Measurements from ENCODE around the gene PSMD13.

PSMD13 gene

GRCh38 chr11:290621-291231, 54.0 kb downstream of the PSMD13 start:
- no peak for DNase-seq

GRCh38 chr11:291281-292210, 54.8 kb downstream of the PSMD13 start:
- no peak for DNase-seq

DNA sequence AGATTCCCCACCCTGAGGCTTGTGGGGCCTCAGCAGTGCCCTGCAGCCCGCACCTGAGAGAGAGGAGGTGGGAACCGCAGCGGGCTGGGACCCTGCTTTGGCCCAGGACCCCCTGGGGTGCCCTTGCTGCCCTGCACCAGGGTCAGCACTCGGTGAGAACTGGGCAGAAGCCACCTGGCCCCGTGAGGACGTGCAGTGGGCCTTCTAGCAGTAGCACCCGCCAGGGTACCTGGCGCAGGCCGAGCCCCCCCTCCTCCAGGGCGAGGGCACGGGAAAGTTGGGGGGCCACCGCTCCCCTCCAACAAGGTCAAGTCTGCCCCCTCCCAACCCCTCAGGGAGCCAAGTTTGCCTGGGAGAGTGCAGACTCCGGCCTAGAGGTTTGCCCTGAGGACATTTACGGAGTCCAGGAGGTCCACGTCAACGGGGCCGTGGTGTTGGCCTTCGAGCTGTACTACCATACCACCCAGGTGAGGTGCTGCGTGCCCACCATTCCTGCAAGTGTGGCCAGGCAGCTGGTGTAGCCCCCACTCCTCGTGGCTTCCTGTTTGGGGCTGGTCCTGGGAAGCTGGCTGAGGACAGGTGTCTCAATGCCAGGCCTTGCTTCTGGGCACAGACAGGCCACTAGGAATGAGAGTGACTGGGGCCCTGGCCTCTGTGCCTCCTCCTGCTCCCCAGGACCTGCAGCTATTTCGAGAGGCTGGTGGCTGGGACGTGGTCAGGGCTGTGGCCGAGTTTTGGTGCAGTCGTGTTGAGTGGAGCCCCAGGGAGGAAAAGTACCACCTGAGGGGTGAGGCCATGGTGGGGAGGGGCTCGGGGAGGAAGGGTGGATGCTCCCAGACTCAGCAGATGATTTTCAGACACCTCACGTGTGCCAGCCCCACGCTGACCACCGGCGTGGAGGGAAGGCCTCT, 55.7 kb downstream of the PSMD13 start:
- DNase-seq, result no peak

DNA sequence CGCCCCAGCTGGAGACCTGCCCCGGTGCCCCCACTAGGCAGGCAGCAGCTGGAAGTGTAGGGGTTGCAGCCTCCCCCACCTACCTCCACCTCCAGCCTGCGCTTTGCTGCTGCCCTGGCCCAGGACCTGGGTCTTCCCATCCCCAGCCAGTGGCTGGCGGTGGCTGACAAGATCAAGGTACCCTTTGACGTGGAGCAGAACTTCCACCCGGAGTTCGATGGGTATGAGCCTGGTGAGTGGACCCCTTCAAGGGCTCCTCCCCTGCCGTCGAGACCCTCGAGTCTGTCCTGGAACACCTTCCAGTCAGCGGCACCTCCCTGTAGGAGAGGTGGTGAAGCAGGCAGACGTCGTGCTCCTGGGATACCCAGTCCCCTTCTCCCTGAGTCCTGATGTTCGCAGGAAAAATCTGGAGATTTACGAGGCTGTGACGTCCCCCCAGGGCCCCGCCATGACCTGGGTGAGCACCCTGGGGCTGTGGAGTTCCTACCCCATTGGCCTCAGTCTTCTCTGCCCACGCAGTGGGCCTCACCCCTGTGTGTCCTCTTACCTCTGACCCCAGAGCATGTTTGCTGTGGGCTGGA, 56.6 kb downstream of the PSMD13 start:
- no peak for DNase-seq

DNA sequence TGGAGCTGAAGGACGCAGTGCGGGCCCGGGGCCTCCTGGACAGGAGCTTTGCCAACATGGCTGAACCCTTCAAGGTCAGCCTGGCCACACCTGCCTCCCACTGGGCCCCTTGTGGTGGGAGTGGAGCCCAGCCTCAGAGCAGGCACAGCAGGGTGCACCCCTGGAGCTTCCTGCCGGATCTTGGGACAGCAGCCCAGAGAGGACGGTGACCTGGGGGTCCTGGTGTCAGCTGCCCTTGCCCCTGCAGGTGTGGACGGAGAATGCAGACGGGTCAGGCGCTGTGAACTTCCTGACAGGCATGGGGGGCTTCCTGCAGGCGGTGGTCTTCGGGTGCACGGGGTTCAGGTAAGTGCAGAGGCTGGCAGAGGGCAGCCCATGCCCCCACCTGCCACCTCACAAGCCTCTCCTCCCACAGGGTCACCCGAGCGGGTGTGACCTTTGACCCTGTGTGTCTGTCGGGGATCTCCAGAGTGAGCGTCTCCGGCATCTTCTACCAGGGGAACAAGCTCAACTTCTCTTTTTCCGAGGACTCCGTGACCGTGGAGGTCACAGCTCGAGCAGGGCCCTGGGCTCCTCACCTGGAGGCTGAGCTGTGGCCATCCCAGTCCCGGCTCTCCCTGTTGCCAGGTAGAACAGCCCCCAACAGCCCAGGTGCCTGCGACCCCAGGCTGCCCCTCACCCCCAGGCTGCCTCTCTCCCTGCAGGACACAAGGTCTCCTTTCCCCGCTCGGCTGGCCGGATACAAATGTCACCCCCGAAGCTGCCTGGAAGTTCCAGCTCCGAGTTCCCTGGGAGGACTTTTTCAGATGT, 57.3 kb downstream of the PSMD13 start:
- no peak for DNase-seq

DNA sequence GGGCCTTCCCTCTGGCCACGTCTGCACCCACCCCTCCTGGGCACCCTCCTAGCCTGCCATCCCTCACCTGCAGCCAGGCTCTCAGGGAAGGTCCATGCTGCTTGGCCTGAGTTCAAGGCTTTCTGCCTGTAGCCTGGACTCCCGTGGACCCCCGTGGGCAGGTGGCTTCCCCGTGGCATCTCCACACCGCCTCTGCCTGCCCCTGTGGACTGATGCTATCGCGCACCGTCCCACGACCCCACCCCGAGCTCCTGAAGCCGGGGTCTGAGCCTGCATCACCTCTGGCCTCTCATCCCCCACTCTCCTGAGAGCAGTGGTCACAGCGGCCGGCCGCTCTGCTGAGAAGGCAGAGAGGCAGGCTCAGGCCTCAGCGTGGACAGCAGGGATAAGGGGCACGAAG, 58.0 kb downstream of the PSMD13 start:
- DNase-seq, result no peak

DNA sequence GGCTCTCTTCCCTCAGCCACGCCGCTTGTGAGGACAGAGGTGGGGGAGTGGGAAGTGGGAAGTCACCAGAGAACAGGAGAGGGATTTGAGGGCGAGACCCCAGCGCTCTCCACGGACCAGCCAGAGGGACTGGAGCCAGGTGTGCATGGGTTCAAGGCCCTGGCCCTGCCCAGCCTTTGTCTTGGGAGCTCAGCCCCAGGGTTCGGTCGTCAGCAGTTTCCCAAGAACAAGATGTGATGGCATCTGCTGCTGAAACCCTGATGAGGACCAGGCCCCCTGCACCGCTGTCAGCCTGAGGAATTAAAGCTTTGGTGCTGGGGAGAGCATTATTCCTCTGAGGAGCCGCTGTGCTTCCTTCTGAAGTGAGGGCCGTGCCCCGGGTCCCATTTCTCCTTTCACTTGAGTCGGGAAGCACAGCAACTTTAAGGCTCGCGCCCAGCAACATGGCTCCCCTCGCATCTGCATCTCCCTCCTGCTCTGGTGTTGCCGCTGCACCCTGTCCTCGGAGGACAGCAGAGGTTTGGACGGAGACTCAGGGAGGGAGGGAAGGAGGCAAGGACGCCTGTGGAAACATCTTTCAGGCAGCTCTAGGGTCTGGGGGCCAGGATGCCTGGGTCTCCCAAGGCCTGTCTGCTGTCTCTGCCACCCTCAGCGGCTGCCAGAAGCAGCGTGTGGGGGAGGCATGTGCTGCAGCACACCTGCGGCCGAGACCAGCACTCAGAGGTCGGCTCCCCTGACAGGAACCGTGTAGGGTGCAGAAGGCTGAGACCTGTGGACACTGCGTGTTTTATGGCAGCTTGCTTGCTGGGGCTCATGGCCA, 58.8 kb downstream of the PSMD13 start:
- no peak for DNase-seq

GRCh38 chr11:296171-297050, 59.6 kb downstream of the PSMD13 start:
- DNase-seq, result no peak

DNA sequence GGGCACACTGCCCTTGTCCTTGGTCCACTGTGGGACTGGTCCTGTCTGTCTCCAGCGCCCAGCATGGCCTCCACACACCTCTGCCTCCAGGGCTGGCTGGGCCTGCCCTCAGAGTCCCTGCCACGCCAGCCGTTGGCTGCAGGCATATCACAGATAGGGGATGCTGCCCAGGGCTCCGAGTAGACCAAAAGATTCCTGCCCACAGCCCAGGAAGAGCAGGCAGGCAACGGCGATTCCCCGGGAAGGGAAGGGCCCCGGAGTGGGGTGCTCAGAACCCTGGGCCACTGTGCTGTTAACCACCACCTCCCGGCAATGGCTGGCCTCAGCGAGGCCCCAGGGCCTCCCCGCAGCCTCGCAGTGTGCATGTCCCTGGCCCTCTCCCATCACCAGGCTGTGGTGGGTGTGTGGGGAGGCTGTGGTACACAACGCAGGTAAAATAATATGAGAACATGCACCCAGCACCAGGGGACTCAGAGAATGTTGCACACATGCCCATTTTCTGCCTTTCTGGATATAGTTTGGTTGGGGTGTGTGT, 60.3 kb downstream of the PSMD13 start:
- DNase-seq, result no peak

- no peak for DNase-seq
These were observed 61.0 kb downstream of the PSMD13 start for GRCh38 chr11:297586-298405.

DNA sequence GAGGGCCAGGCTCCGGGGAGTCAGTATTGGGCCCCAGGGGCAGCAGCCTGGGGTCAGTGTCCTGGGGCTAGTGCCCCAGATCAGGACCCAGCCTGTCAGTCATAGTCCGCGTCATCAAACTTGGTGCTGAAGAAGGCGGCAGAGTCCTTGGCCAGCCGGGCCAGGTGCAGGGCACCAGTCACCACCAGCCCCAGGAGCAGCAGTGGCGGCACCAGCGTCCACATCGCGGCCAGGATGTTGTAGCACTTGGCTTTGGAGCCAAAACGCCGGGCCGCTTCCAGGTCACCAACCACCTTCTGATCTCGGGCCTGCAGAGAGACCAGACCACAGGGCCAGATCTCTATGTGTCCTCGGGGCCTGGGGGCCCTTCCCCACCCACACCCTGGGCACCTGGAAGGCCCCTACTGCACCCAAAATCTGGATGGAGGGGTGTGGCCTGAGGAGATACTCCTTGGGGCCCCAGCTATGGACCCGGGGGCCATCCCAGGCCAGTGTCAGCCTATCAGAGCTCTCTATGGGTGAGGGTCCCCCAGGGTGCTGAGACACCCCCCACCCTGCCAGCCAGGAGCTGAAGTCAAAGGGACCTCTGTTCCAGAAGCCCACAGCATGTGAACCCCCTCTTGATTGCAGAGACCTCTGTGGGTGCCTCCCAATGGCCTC, 61.8 kb downstream of the PSMD13 start:
- DNase-seq, result no peak

DNA sequence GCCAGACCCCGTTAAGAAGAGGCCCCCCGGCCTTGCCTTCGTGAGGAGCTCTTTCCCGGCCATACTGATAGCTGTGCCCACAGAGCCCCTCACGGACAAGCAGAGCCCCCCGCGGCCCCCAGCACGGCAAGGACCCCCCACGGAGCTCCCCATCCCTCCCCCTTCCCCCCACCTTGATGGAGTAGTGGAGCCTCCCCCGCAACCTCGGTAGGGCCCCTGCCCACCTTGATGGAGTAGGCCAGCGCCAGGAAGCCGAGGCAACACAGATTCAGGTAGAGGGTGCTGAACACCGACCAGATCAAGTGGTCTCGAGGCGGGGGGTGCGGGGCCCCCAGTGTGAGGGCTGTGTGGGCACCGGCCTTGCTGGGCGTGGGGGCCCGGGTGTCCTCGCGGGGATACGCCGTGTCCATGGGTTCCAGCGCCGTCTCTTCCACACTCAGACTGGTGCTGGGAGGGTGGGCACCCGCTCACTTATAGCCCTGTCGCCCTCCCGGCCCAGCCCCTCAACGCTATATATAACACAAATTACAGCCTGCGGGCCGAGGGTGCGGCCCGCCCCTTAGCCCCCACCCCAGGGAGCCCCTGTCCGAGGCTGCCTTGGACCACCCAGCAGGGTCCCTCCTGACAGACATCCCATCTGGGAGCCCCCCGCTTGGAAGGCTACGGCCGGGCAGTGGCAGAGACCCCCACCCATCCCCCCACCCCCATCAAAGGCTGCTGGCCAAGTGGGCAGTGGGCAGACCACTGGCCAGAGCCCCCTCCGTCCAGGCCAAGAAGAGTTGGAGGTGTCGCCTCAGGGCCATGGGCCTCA, 62.5 kb downstream of the PSMD13 start, which contains the start of gene IFITM5:
IFITM5 (minus strand) TSS at position 446 of the 811 bp plus-strand sequence; CDS start at position 410, 36 bp downstream.
- DNase-seq, result no peak

DNA sequence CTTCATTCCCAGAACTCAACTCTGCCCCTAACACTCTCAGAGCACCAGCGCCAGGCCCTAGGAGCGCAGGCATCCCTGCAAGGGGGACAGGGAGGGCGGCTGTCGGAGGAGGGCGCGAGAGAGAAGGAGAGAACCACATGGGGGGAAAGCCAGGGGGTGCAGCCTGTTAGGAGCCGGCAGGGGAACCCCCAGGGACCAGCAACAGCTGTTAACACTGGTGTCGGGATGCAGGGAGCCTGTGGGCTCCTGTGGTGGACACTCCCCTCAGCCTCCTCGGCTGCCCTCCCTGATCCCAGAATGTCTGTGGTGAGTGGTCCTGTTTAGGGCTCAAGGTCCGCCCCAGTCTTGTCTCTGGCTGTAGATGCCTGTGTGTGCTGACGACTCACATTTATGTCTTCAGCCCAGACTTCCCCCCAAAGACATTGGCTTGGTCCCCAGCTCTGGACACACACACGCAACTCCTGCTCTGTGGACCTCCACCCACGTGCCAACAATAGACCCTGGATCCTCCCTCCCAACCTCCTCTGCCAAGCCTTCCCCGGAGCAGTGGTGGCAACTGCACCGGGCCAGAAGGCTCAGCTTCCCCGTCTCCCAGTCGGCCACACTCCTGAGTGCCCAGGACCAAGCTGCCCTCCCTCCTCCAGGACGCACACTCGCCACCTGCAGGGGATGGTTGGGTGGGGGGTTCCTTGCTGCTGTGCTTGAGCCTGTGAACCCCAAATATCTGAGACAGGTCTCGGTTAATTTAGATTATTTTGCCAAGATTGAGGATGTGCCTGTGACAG, 63.4 kb downstream of the PSMD13 start:
- DNase-seq, result no peak

All from NCI-H526 treated with DMSO at 0.1 percent for 48 hours (cell line).